H9 (cell line): Measurements from ENCODE around the gene SCYGR6. TPM values are rescaled to one million over a fixed set of nuclear protein-coding genes. Genes with fewer than 3 reads are reported as not detected.

Experiments
- DNase-seq: peaks from one replicate; pipeline ENCODE4 v3.0.0-alpha.2; 2017
- H2AFZ ChIP-seq: one replicate; pipeline ENCODE4 v1.6.1; 2013; ENCODE audit warnings: mild to moderate bottlenecking, low read length, control low read depth, moderate library complexity
- H2AK5ac ChIP-seq: 2 replicates; pipeline ENCODE4 v1.6.1; 2013; ENCODE audit warnings: low read length, control low read depth, mixed read lengths; ENCODE audit not compliant: insufficient read length
- H2BK120ac ChIP-seq: one replicate; pipeline ENCODE4 v1.6.1; 2013; ENCODE audit warnings: low read depth, mild to moderate bottlenecking, low read length, control low read depth, inconsistent platforms; ENCODE audit not compliant: poor library complexity, severe bottlenecking
- H2BK12ac ChIP-seq: 2 replicates; pipeline ENCODE4 v1.6.1; 2013; ENCODE audit warnings: low read length, control low read depth, mixed read lengths, low read depth; ENCODE audit not compliant: insufficient read length
- H2BK15ac ChIP-seq: 2 replicates; pipeline ENCODE4 v1.6.1; 2013; ENCODE audit warnings: low read depth, low read length, control low read depth
- H2BK20ac ChIP-seq: one replicate; pipeline ENCODE4 v1.6.1; 2013; ENCODE audit warnings: low read depth, mild to moderate bottlenecking, low read length, control low read depth, inconsistent platforms; ENCODE audit not compliant: poor library complexity, severe bottlenecking
- H2BK5ac ChIP-seq: 2 replicates; pipeline ENCODE4 v1.6.1; 2013; ENCODE audit warnings: low read length, control low read depth, mixed read lengths; ENCODE audit not compliant: insufficient read length
- H3K14ac ChIP-seq: 2 replicates; pipeline ENCODE4 v1.6.1; 2013; ENCODE audit warnings: low read length, control low read depth; ENCODE audit not compliant: insufficient read depth
- H3K18ac ChIP-seq: 2 replicates; pipeline ENCODE4 v1.6.1; 2013; ENCODE audit warnings: low read depth, mild to moderate bottlenecking, mixed read lengths, low read length, control low read depth; ENCODE audit not compliant: insufficient read length
- H3K23ac ChIP-seq: 2 replicates; pipeline ENCODE4 v1.6.1; 2013; ENCODE audit warnings: low read length, control low read depth, mixed read lengths, low read depth; ENCODE audit not compliant: insufficient read length
- H3K23me2 ChIP-seq: 2 replicates; pipeline ENCODE4 v1.6.1; 2013; ENCODE audit warnings: low read depth, mild to moderate bottlenecking, mixed read lengths, low read length, control low read depth; ENCODE audit not compliant: insufficient read length, poor library complexity, severe bottlenecking
- H3K27ac ChIP-seq: 2 replicates; pipeline ENCODE4 v1.5.1; 2013; ENCODE audit warnings: low read length, control low read depth, mixed read lengths, low read depth; ENCODE audit not compliant: insufficient read length
- H3K27me3 ChIP-seq: 2 replicates; pipeline ENCODE4 v1.6.1; 2013; ENCODE audit warnings: low read length, control low read depth, inconsistent platforms; ENCODE audit not compliant: insufficient read depth
- H3K4ac ChIP-seq: 2 replicates; pipeline ENCODE4 v1.6.1; 2013; ENCODE audit warnings: low read depth, mild to moderate bottlenecking, control low read depth, inconsistent platforms, low read length, moderate library complexity
- H3K4me1 ChIP-seq: 2 replicates; pipeline ENCODE4 v1.6.1; 2013; ENCODE audit warnings: low read length, control low read depth, inconsistent platforms; ENCODE audit not compliant: insufficient read depth
- H3K4me2 ChIP-seq: 2 replicates; pipeline ENCODE4 v1.6.1; 2013; ENCODE audit warnings: low read length, control low read depth, mixed read lengths; ENCODE audit not compliant: insufficient read length, insufficient read depth
- H3K56ac ChIP-seq: 2 replicates; pipeline ENCODE4 v1.6.1; 2013; ENCODE audit warnings: low read depth, mild to moderate bottlenecking, mixed read lengths, low read length, control low read depth; ENCODE audit not compliant: insufficient read length
- H3K79me1 ChIP-seq: 2 replicates; pipeline ENCODE4 v1.6.1; 2013; ENCODE audit warnings: low read depth, mild to moderate bottlenecking, moderate library complexity, low read length, control low read depth, inconsistent platforms; ENCODE audit not compliant: insufficient read depth, poor library complexity, severe bottlenecking
- H3K79me2 ChIP-seq: 2 replicates; pipeline ENCODE4 v1.6.1; 2013; ENCODE audit warnings: low read length, control low read depth, inconsistent platforms; ENCODE audit not compliant: insufficient read depth
- H3K9ac ChIP-seq: 2 replicates; pipeline ENCODE4 v1.6.1; 2013; ENCODE audit warnings: low read length, control low read depth, mixed read lengths; ENCODE audit not compliant: insufficient read length; ENCODE audit errors: extremely low read depth
- H3K9me3 ChIP-seq: one replicate; pipeline ENCODE4 v1.6.1; 2013; ENCODE audit warnings: low read depth, low read length, inconsistent platforms; ENCODE audit not compliant: control insufficient read depth
- H3T11ph ChIP-seq: one replicate; pipeline ENCODE4 v1.6.1; 2013; ENCODE audit warnings: mild to moderate bottlenecking, low read length, control low read depth, inconsistent platforms
- H4K20me1 ChIP-seq: one replicate; pipeline ENCODE4 v1.6.1; 2013; ENCODE audit not compliant: control insufficient read depth, insufficient read length, insufficient read depth
- H4K5ac ChIP-seq: 2 replicates; pipeline ENCODE4 v1.6.1; 2013; ENCODE audit warnings: low read depth, mild to moderate bottlenecking, mixed read lengths, low read length, control low read depth; ENCODE audit not compliant: insufficient read length
- H4K8ac ChIP-seq: replicated peaks from 2 replicates; pipeline ENCODE4 v1.6.1; 2013; ENCODE audit warnings: low read length, control low read depth, mixed read lengths, low read depth; ENCODE audit not compliant: insufficient read length
- H4K91ac ChIP-seq: 2 replicates; pipeline ENCODE4 v1.6.1; 2013; ENCODE audit warnings: low read depth, mild to moderate bottlenecking, moderate library complexity, mixed read lengths, low read length, control low read depth; ENCODE audit not compliant: insufficient read length
- H3K27ac Mint-ChIP-seq, 3 experiments: 2 replicates in 2 of 3; 3 replicates in 1 of 3; pipeline ENCODE4 v1.8.0; 2020 to 2021; ENCODE audit warnings: mixed read lengths in 3 of 3, mild to moderate bottlenecking in 1 of 3, moderate library complexity in 1 of 3
- H3K27me3 Mint-ChIP-seq: 2 replicates; pipeline ENCODE4 v1.8.0; 2021; ENCODE audit warnings: low read depth, mild to moderate bottlenecking, moderate library complexity, mixed read lengths
- H3K36me3 Mint-ChIP-seq, 3 experiments: 2 replicates in 2 of 3; 3 replicates in 1 of 3; pipeline ENCODE4 v1.8.0; 2020 to 2021; ENCODE audit warnings: low read depth in 3 of 3, mixed read lengths in 3 of 3; ENCODE audit not compliant: insufficient read depth in 1 of 3
- H3K4me1 Mint-ChIP-seq, 2 experiments: 2 replicates each; pipeline ENCODE4 v1.8.0; 2020; ENCODE audit warnings: mixed read lengths in 2 of 2
- H3K4me3 Mint-ChIP-seq, 2 experiments: 2 replicates in 1 of 2; 3 replicates in 1 of 2; pipeline ENCODE4 v1.8.0; 2020 to 2021; ENCODE audit warnings: mild to moderate bottlenecking in 2 of 2, mixed read lengths in 2 of 2, moderate library complexity in 1 of 2
- H3K9me3 Mint-ChIP-seq, 2 experiments: 2 replicates in 1 of 2; 3 replicates in 1 of 2; pipeline ENCODE4 v1.8.0; 2020; ENCODE audit warnings: mild to moderate bottlenecking in 2 of 2, mixed read lengths in 2 of 2, moderate library complexity in 1 of 2
- WGBS: extraction: QIAGEN DNeasy Blood & Tissue Kit; methylation state at CpG from one replicate; pipeline ENCODE4 v1.1.7; 2013; ENCODE audit warnings: missing lambda C conversion rate, low lambda C conversion rate, mixed read lengths; ENCODE audit not compliant: insufficient read length; ENCODE audit errors: extremely low coverage; 5-methylcytosine and 5-hydroxymethylcytosine counted together
- total RNA-seq: library from RNA; stranded (reverse); gene quantifications from 2 replicates; pipeline ENCODE4 v1.2.1, GENCODE V29; 2021
- TF ChIP-seq, protein P1 (sequence below): fragments of 200-600 bp; sonication (generic); conservative IDR thresholded peaks from 3 replicates; pipeline ENCODE4 v1.8.0; 2021; ENCODE audit warnings: antibody characterized with exemption, mild to moderate bottlenecking

Gene SCYGR6
- total RNA-seq, 1 experiment from 2014 or later, result not detected

- no CpG with 5 or more reads among the region's 9 CpGs for WGBS
These were observed 21.0 kb upstream of the SCYGR6 start, which contains the start of gene SCYGR8 for GRCh38 chr2:227745594-227745993. Gene SCYGR8 (plus strand): TSS chr2:227745894. CDS start chr2:227745894, 0 bp downstream.

More at GRCh38 chr2:227745594-227745993, 21.0 kb upstream of the SCYGR6 start, which contains the start of gene SCYGR8:
- Histone ChIP-seq H2BK5ac (no peak within 1 kb of the TSS), H3K23me2 (no peaks in the 10 kb centered on the region), H3K14ac (no peak within 1 kb of the TSS), H2BK20ac (no peak within 1 kb of the TSS), H3K56ac (no peak within 1 kb of the TSS), H4K5ac (no peak within 1 kb of the TSS), H4K20me1 (no peaks in the 10 kb centered on the region), H3T11ph (no peak within 1 kb of the TSS), H3K4me2 (no peak within 1 kb of the TSS), H3K27ac (no peak within 1 kb of the TSS), H2BK15ac (no peak within 1 kb of the TSS), H3K79me1 (no peaks in the 10 kb centered on the region), H3K79me2 (no peaks in the 10 kb centered on the region), H2AK5ac (no peak within 1 kb of the TSS), H4K8ac (no peak within 1 kb of the TSS), H2BK120ac (no peak within 1 kb of the TSS), H3K9me3 (no peaks in the 10 kb centered on the region), H2BK12ac (no peak within 1 kb of the TSS), H3K9ac (no peak within 1 kb of the TSS), H4K91ac (no peak within 1 kb of the TSS), H3K27me3 (no peaks in the 10 kb centered on the region), H2AFZ (no peak within 1 kb of the TSS), H3K23ac (no peak within 1 kb of the TSS), H3K18ac (no peak within 1 kb of the TSS), H3K4ac (no peak within 1 kb of the TSS), H3K4me1 (peaks cover 2% of the 10 kb centered on the region; the same call in 1 of the 2 replicates)
- Mint-ChIP-seq H3K27me3 (no peaks in the 10 kb centered on the region), H3K4me3 (no peak within 1 kb of the TSS), H3K9me3 (no peaks in the 10 kb centered on the region), H3K36me3 (no peaks in the 10 kb centered on the region), H3K27ac (no peak within 1 kb of the TSS), H3K4me1 (peaks cover 8 to 15% of the 10 kb centered on the region in 2 experiments)
- TF ChIP-seq, protein P1, sequence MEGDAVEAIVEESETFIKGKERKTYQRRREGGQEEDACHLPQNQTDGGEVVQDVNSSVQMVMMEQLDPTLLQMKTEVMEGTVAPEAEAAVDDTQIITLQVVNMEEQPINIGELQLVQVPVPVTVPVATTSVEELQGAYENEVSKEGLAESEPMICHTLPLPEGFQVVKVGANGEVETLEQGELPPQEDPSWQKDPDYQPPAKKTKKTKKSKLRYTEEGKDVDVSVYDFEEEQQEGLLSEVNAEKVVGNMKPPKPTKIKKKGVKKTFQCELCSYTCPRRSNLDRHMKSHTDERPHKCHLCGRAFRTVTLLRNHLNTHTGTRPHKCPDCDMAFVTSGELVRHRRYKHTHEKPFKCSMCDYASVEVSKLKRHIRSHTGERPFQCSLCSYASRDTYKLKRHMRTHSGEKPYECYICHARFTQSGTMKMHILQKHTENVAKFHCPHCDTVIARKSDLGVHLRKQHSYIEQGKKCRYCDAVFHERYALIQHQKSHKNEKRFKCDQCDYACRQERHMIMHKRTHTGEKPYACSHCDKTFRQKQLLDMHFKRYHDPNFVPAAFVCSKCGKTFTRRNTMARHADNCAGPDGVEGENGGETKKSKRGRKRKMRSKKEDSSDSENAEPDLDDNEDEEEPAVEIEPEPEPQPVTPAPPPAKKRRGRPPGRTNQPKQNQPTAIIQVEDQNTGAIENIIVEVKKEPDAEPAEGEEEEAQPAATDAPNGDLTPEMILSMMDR, result no peak
- no peak for DNase-seq
